Astrocyte (in vitro differentiated cells and primary cell): ENCODE measurements around the gene ZNF266.

Experiments used
- CTCF ChIP-seq: IDR thresholded peaks from 2 replicates; pipeline ENCODE4 v1.5.1; 2011; ENCODE audit warnings: low read depth, mild to moderate bottlenecking, inconsistent platforms, low read length, moderate library complexity; ENCODE audit not compliant: insufficient read depth
- EZH2 ChIP-seq: IDR thresholded peaks from 2 replicates; pipeline ENCODE4 v1.6.1; 2012; ENCODE audit warnings: mild to moderate bottlenecking, low read length, inconsistent platforms; ENCODE audit not compliant: insufficient read depth

DNA sequence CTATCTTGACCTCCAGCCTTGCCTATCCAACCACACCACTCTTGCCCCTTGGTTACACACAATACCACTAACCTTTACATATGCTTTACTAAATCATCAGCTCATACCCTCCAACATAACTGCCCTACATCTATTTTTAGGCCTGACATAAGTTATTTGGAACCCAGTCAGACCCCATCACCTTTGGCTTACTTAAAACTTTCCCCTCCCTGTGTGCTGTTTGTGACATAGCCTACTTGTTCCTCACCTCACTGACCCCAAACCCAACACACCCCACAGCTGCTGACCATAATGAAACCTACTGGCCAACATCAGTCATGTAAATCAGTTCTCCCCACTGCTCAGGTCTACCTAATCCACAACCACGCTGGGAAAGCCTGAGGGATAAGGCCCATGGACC lies 4.9 kb downstream of the ZNF266 start:
- no peak for TF ChIP-seq CTCF
- no peak for TF ChIP-seq EZH2
